Liver (tissue), 3 donors: ENCODE results near the gene FBXL22.

ENCODE experiments used
- CTCF ChIP-seq: fragments of 150-350 bp; IDR thresholded peaks from 2 replicates; pipeline ENCODE4 v1.5.1; 2017; ENCODE audit warnings: improper control_type of control experiment, low read depth, low read length; ENCODE audit not compliant: missing input control
- EGR1 ChIP-seq, 2 donors: IDR thresholded peaks; 2 replicates each; pipeline ENCODE4 v1.6.1; 2016 to 2018; ENCODE audit warnings: antibody characterized with exemption in 2 of 2, low read depth in 2 of 2
- FOXA1 ChIP-seq: IDR thresholded peaks from 2 replicates; pipeline ENCODE4 v1.6.1; 2016; ENCODE audit warnings: antibody characterized with exemption
- FOXA2 ChIP-seq: IDR thresholded peaks from 2 replicates; pipeline ENCODE4 v1.6.1; 2016; ENCODE audit warnings: antibody characterized with exemption
- HNF4A ChIP-seq, 2 donors: conservative IDR thresholded peaks; 2 replicates each; pipeline ENCODE4 v1.6.1; 2016; ENCODE audit warnings: antibody characterized with exemption in 2 of 2, mild to moderate bottlenecking in 2 of 2
- RAD21 ChIP-seq, 2 donors: IDR thresholded peaks; 2 replicates each; pipeline ENCODE4 v1.6.1; 2016; ENCODE audit warnings: antibody characterized with exemption in 2 of 2, mild to moderate bottlenecking in 2 of 2
- RXRA ChIP-seq, 2 donors: IDR thresholded peaks; 2 replicates each; pipeline ENCODE4 v1.6.1; 2017 to 2018; ENCODE audit warnings: antibody characterized with exemption in 2 of 2, mild to moderate bottlenecking in 1 of 2
- SP1 ChIP-seq: IDR thresholded peaks from 2 replicates; pipeline ENCODE4 v1.6.1; 2018; ENCODE audit warnings: antibody characterized with exemption, mild to moderate bottlenecking
- TAF1 ChIP-seq: conservative IDR thresholded peaks from 2 replicates; pipeline ENCODE4 v1.6.1; 2016; ENCODE audit warnings: antibody characterized with exemption, mild to moderate bottlenecking
- ZBTB33 ChIP-seq: IDR thresholded peaks from 2 replicates; pipeline ENCODE4 v1.6.1; 2016; ENCODE audit warnings: antibody characterized with exemption
- TF ChIP-seq, protein P1 (sequence below): IDR thresholded peaks from 2 replicates; pipeline ENCODE4 v1.6.1; 2016; ENCODE audit warnings: antibody characterized with exemption
- donor health status: healthy.
- donor health status: healthy.

GRCh38 chr15:63551400-63551799 is 45.8 kb upstream of the FBXL22 start:
- TF ChIP-seq EGR1 (IDR thresholded peaks at IDR 0.05; ENCODE audit: low read depth in 2 of 2) (no peak), RXRA (IDR thresholded peaks at IDR 0.05) (no peak), CTCF (no peak), SP1 (no peak), ZBTB33 (no peak), HNF4A (conservative IDR thresholded peaks at IDR 0.05) (no peak), TAF1 (no peak), RAD21 (IDR thresholded peaks at IDR 0.05) (no peak), FOXA2 (peak; percentile 57), FOXA1 (peak; percentile 76)
- TF ChIP-seq, protein P1, sequence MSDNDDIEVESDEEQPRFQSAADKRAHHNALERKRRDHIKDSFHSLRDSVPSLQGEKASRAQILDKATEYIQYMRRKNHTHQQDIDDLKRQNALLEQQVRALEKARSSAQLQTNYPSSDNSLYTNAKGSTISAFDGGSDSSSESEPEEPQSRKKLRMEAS: no peak
